Retinal pigment epithelial cell (primary cell): Measurements from ENCODE around the gene LHX2.

Experiments used
- DNase-seq: peaks from one replicate; pipeline ENCODE4 v3.0.0-alpha.2; 2010; ENCODE audit warnings: low read depth
- H3K4me3 ChIP-seq: 2 replicates; pipeline ENCODE4 v1.5.1; 2011; ENCODE audit warnings: mild to moderate bottlenecking, low read length, control low read depth, moderate library complexity
- CTCF ChIP-seq: conservative IDR thresholded peaks from 2 replicates; pipeline ENCODE4 v1.5.1; 2011; ENCODE audit warnings: low read depth, low read length, control low read depth, inconsistent platforms

LHX2 gene

GRCh38 chr9:124038239-124038638 lies 26.7 kb downstream of the LHX2 start:
- no peak for DNase-seq
- TF ChIP-seq CTCF: no peak
- H3K4me3 ChIP-seq: no peak overlapping the region

- no peak overlapping the region for H3K4me3 ChIP-seq
- TF ChIP-seq CTCF: peak; percentile 24
- no peak for DNase-seq
Observed at GRCh38 chr9:124038790-124039633, 27.4 kb downstream of the LHX2 start.

GRCh38 chr9:124040186-124040931 lies 28.8 kb downstream of the LHX2 start:
- peak overlapping the region; percentile 47 for H3K4me3 ChIP-seq
- DNase-seq: no peak
- no peak for TF ChIP-seq CTCF

GRCh38 chr9:124040935-124041816 lies 29.6 kb downstream of the LHX2 start:
- TF ChIP-seq CTCF: peak; percentile 85
- DNase-seq: no peak
- peak overlapping the region; percentile 47 for H3K4me3 ChIP-seq

GRCh38 chr9:124041817-124042116 lies 30.2 kb downstream of the LHX2 start:
- DNase-seq: no peak
- no peak overlapping the region for H3K4me3 ChIP-seq
- no peak for TF ChIP-seq CTCF

GRCh38 chr9:124042201-124042721 lies 30.7 kb downstream of the LHX2 start:
- TF ChIP-seq CTCF: no peak
- H3K4me3 ChIP-seq: no peak overlapping the region
- no peak for DNase-seq
